ENCODE measurements around the gene STC2. TPM values are rescaled to one million over a fixed set of nuclear protein-coding genes. Genes with fewer than 3 reads are reported as not detected.
A peak's percentile ranks its signal among the peaks of the same experiment; 100 is the strongest.

The STC2 gene
- total RNA-seq, 1 experiment from 2014 or later = 99.9 TPM

GRCh38 chr5:173283318-173284288 is 44.6 kb downstream of the STC2 start:
- Histone ChIP-seq H3K9me3 (ENCODE audit: low read length) (no peaks in the 10 kb centered on the region), H3K9me2 (replicated peaks; ENCODE audit: low read length) (no peaks in the 10 kb centered on the region), H3K36me3 (ENCODE audit: low read depth, low read length) (no peaks in the 10 kb centered on the region), H3K4me1 (ENCODE audit: insufficient read depth, low read length) (no peaks in the 10 kb centered on the region), H4K20me1 (ENCODE audit: low read length) (no peaks in the 10 kb centered on the region), H3F3A (ENCODE audit: low read length, unreplicated experiment) (no peaks in the 10 kb centered on the region), H3K9ac (ENCODE audit: low read length) (no peak overlapping the region; the same call in 1 of the 2 replicates), H3K4me3 (ENCODE audit: low read length) (peak overlapping the region; percentile 60), H3K27me3 (ENCODE audit: low read length) (no peaks in the 10 kb centered on the region), H2AFZ (ENCODE audit: low read length) (peak overlapping the region; percentile 94), H3K4me2 (ENCODE audit: low read length) (peak overlapping the region; percentile 82), H3K79me2 (ENCODE audit: low read length) (no peaks in the 10 kb centered on the region), H3K27ac (ENCODE audit: low read length) (no peak overlapping the region)
- TF ChIP-seq EZH2phosphoT487 (IDR thresholded peaks at IDR 0.05; ENCODE audit: borderline replicate concordance, low read length) (no peak), CTCF (conservative IDR thresholded peaks at IDR 0.05; ENCODE audit: low read depth, low read length) (peak; percentile 77)
- POLR2A ChIA-PET (ENCODE audit: unreplicated experiment) = no interaction called here
- DNase-seq (peak; percentile 78), ATAC-seq (peak; percentile 94)
- CTCF ChIA-PET = interaction anchor here (0.6 kb wide), 1 partner anchor 94 kb away, joined by 3 read pairs; no protein-coding TSS in a partner anchor
- intact Hi-C loops (cut with micrococcal nuclease) = loop anchor here (2.0 to 5.0 kb wide), 2 partner anchors 301 to 577 kb away; partner anchors contain the start of gene ATP6V0E1
- no TSS peak for BruUV-seq (replicated peaks)

GRCh38 chr5:173282916-173283315 is 45.3 kb downstream of the STC2 start:
- Histone ChIP-seq H3K4me1 (ENCODE audit: insufficient read depth, low read length) (no peaks in the 10 kb centered on the region), H3K9me3 (ENCODE audit: low read length) (no peaks in the 10 kb centered on the region), H3K79me2 (ENCODE audit: low read length) (no peaks in the 10 kb centered on the region), H3K4me2 (ENCODE audit: low read length) (peak overlapping the region; percentile 82; the same call in 1 of the 2 replicates), H3F3A (ENCODE audit: low read length, unreplicated experiment) (no peaks in the 10 kb centered on the region), H3K27me3 (ENCODE audit: low read length) (no peaks in the 10 kb centered on the region), H3K9ac (ENCODE audit: low read length) (no peak overlapping the region), H3K4me3 (ENCODE audit: low read length) (no peak overlapping the region), H2AFZ (ENCODE audit: low read length) (peak overlapping the region; percentile 94), H3K27ac (ENCODE audit: low read length) (no peak overlapping the region), H4K20me1 (ENCODE audit: low read length) (no peaks in the 10 kb centered on the region), H3K9me2 (replicated peaks; ENCODE audit: low read length) (no peaks in the 10 kb centered on the region), H3K36me3 (ENCODE audit: low read depth, low read length) (no peaks in the 10 kb centered on the region)
- ATAC-seq = no peak
- no TSS peak for BruUV-seq (replicated peaks)
- ChIA-PET CTCF (no interaction called here), POLR2A (ENCODE audit: unreplicated experiment) (no interaction called here)
- no peak for DNase-seq
- intact Hi-C loops (cut with micrococcal nuclease) = loop anchor here (1.0 to 5.0 kb wide), 3 partner anchors 117 to 576 kb away; partner anchors contain the start of gene ATP6V0E1
- TF ChIP-seq EZH2phosphoT487 (IDR thresholded peaks at IDR 0.05; ENCODE audit: borderline replicate concordance, low read length) (no peak), EZH2 (IDR thresholded peaks at IDR 0.05; ENCODE audit: low read length, unreplicated experiment) (no peak), CTCF (conservative IDR thresholded peaks at IDR 0.05; ENCODE audit: low read depth, low read length) (no peak)

Data from PC-3 (cell line).